Heart left ventricle (tissue), 13 donors: Measurements from ENCODE around the gene ARSI.

Experiments
- POLR2A ChIP-seq, 2 donors: fragments of 450-650 bp; IDR thresholded peaks; one replicate each; pipeline ENCODE4 v1.6.1; 2017; ENCODE audit warnings: antibody characterized with exemption in 2 of 2, mild to moderate bottlenecking in 2 of 2, moderate library complexity in 2 of 2
- TF ChIP-seq, protein P1 (sequence below), 12 donors: fragments of 200-600 bp; sonication (generic) in 4 of 12; IDR thresholded peaks; one replicate each; pipeline versions ENCODE4 v1.5.0 to v1.8.0; 2018 to 2022; ENCODE audit warnings: antibody characterized with exemption in 12 of 12, mild to moderate bottlenecking in 5 of 12
- donor health status: ischemic (EF 13 %, LVEDD 7.1; RV severe dilation, severe dysfunction).
- donor health status: DM: no; HTN: yes; CAD: no.
- donor health status: DM: no; HTN: no; CAD: no.
- donor health status: ischemic (EF 25% LVEDD 6.9; RV normal size, moderate dysfunction).
- donor health status: ischemic (EF 25% LVEDD 5.7; RV mildly dilated, moderate dysfunction).
- donor health status: ischemic (EF 35%, LVEDD 5.7; RV mildly dilated, moderate dysfunction).
- donor health status: nonischemic (EF 11% LVEDD 7.7; RV severe dilation, severe dysfunction).
- donor health status: DM: yes; HTN: yes; CAD: no.
- donor health status: PGD.
- donor health status: ischemic (EF 29% LVEDD 5.4; RV normal size, mild dysfunction).
- donor health status: nonischemic (EF 23%, LVEDD 6.1; RV moderate dilation, normal function).

DNA sequence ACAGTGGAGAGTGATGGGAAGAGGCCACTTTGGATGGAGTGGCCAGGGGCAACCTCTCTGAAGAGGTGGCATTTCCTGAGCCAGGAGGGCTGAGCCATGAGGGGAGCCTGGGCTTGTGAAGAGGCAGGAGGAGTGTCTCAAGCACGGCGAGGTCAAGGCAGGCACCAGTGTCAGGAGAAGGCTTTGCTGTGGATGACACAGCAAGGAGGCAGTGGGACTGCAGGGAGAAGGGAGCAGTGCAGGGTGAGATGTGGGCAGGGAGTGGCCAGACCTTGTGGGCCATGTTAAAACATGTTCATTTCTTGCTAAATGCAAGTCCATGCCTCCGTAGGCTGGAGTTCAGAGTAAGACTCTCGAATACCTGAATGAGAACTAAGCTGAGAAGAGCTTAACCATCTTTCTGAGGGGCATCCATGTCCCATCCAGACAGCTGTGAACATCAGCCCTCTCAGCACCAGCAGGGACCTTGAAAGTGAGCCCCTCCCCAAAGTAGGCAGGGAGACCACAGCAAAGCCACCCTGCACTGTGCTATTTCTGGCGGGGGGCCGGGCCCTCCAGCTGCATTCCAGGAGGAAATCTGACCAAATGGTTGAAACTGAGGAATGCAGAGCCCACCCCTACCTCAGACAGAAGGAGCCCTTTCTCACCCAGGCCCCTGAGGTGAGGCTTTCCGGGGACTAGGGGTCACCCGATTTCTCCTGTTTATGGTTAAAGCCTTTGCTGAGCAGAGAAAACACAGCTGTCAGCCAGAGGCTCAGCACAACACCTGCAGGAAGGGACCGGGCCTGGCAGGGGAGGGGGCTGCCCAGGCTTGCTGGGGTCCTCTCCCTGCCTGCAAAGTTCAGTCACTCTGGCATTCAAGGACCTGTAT is 16.1 kb upstream of the ARSI start:
- TF ChIP-seq, protein P1, sequence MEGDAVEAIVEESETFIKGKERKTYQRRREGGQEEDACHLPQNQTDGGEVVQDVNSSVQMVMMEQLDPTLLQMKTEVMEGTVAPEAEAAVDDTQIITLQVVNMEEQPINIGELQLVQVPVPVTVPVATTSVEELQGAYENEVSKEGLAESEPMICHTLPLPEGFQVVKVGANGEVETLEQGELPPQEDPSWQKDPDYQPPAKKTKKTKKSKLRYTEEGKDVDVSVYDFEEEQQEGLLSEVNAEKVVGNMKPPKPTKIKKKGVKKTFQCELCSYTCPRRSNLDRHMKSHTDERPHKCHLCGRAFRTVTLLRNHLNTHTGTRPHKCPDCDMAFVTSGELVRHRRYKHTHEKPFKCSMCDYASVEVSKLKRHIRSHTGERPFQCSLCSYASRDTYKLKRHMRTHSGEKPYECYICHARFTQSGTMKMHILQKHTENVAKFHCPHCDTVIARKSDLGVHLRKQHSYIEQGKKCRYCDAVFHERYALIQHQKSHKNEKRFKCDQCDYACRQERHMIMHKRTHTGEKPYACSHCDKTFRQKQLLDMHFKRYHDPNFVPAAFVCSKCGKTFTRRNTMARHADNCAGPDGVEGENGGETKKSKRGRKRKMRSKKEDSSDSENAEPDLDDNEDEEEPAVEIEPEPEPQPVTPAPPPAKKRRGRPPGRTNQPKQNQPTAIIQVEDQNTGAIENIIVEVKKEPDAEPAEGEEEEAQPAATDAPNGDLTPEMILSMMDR (IDR thresholded peaks at IDR 0.05) = no peak
- no peak for TF ChIP-seq POLR2A (IDR thresholded peaks at IDR 0.05)
